ENCODE data around the gene CAPN5. TPM values are rescaled to one million over a fixed set of nuclear protein-coding genes. Genes with fewer than 3 reads are reported as not detected.
"Not testable (repeated sequence)": the region's sequence is repeated elsewhere in the genome, so short reads cannot be mapped to it uniquely, and the experiment has no call there.

Gene CAPN5
- total and polyA plus RNA-seq, 2 experiments from 2014 or later = 10.2 to 32.2 TPM

- Histone ChIP-seq H3K4me3 (peak overlapping the region; percentile 13; the same call in 1 of the 2 replicates), H3K9me2 (ENCODE audit: insufficient read depth) (no peaks in the 10 kb centered on the region), H3K27ac (ENCODE audit: low read depth) (no peak overlapping the region), H2AFZ (no peak overlapping the region), H3K4me1 (ENCODE audit: insufficient read depth) (0 out of 2 replicates have a peak, but pooled peaks cover 5% of the 10 kb centered on the region), H3F3A (replicated peaks; ENCODE audit: low read depth) (no peaks in the 10 kb centered on the region), H3K36me3 (ENCODE audit: insufficient read depth) (no peaks in the 10 kb centered on the region), H3K27me3 (ENCODE audit: insufficient read depth) (peaks cover 5% of the 10 kb centered on the region; the same call in 1 of the 2 replicates), H3K79me2 (replicated peaks; ENCODE audit: insufficient read depth) (no peaks in the 10 kb centered on the region), H4K20me1 (replicated peaks; ENCODE audit: insufficient read depth) (no peaks in the 10 kb centered on the region; the same call in 1 of the 2 replicates), H3K4me2 (no peak overlapping the region)
- TF ChIP-seq CTCF (conservative IDR thresholded peaks at IDR 0.05; ENCODE audit: low read depth in 2 of 2) (peak; percentile 69 to 81), POLR2AphosphoS5 (IDR thresholded peaks at IDR 0.05; ENCODE audit: low read depth) (no peak)
- ATAC-seq = peak; percentile 72
- Mint-ChIP-seq H3K27ac (peak overlapping the region; percentile 81; the same call in 1 of the 2 replicates), H3K4me1 (peaks cover 9% of the 10 kb centered on the region), H3K9me3 (no peaks in the 10 kb centered on the region; the same call in 2 of the 3 replicates), H3K36me3 (ENCODE audit: low read depth) (no peaks in the 10 kb centered on the region; the same call in 2 of the 3 replicates), H3K27me3 (ENCODE audit: insufficient read depth, low read depth, poor library complexity) (peaks cover 18% of the 10 kb centered on the region), H3K4me3 (peak overlapping the region; percentile 1; the same call in 2 of the 3 replicates)
- DNase-seq (ENCODE audit: low spot score) = peak; percentile 97
These were observed 19.5 kb upstream of the CAPN5 start for GRCh38 chr11:77047007-77047927.

- not testable (repeated sequence) for H3K4me3 Mint-ChIP-seq; H3K9me2 ChIP-seq (ENCODE audit: insufficient read depth); H3F3A ChIP-seq (replicated peaks; ENCODE audit: low read depth); H3K9me3 Mint-ChIP-seq; H2AFZ ChIP-seq; H3K79me2 ChIP-seq (replicated peaks; ENCODE audit: insufficient read depth); H3K36me3 ChIP-seq (ENCODE audit: insufficient read depth); H4K20me1 ChIP-seq (replicated peaks; ENCODE audit: insufficient read depth); H3K4me3 ChIP-seq; H3K4me1 Mint-ChIP-seq; H3K4me1 ChIP-seq (ENCODE audit: insufficient read depth); H3K36me3 Mint-ChIP-seq (ENCODE audit: low read depth); H3K27me3 ChIP-seq (ENCODE audit: insufficient read depth); H3K27ac ChIP-seq (ENCODE audit: low read depth); H3K27ac Mint-ChIP-seq; H3K4me2 ChIP-seq; DNase-seq (ENCODE audit: low spot score); ATAC-seq
- H3K27me3 Mint-ChIP-seq (ENCODE audit: insufficient read depth, low read depth, poor library complexity) = peaks cover 15% of the 10 kb centered on the region
These were observed 18.8 kb upstream of the CAPN5 start for GRCh38 chr11:77047928-77048446.

GRCh38 chr11:77049026-77049425 lies 17.7 kb upstream of the CAPN5 start:
- H3K27ac Mint-ChIP-seq = no peak overlapping the region
- H3K4me1 Mint-ChIP-seq = peaks cover 5% of the 10 kb centered on the region
- H3K9me3 Mint-ChIP-seq = peaks cover 12% of the 10 kb centered on the region
- Histone ChIP-seq H2AFZ (no peak overlapping the region), H3K4me2 (no peak overlapping the region), H3K27me3 (ENCODE audit: insufficient read depth) (peaks cover 5% of the 10 kb centered on the region; the same call in 1 of the 2 replicates), H3K27ac (ENCODE audit: low read depth) (no peak overlapping the region), H3K4me1 (ENCODE audit: insufficient read depth) (0 out of 2 replicates have a peak, but pooled peaks cover 5% of the 10 kb centered on the region), H3K79me2 (replicated peaks; ENCODE audit: insufficient read depth) (no peaks in the 10 kb centered on the region), H3K36me3 (ENCODE audit: insufficient read depth) (no peaks in the 10 kb centered on the region), H3F3A (replicated peaks; ENCODE audit: low read depth) (no peaks in the 10 kb centered on the region), H4K20me1 (replicated peaks; ENCODE audit: insufficient read depth) (no peaks in the 10 kb centered on the region; the same call in 1 of the 2 replicates), H3K4me3 (no peak overlapping the region), H3K9me2 (ENCODE audit: insufficient read depth) (no peaks in the 10 kb centered on the region)
- no peak for DNase-seq (ENCODE audit: low spot score)
- no peaks in the 10 kb centered on the region; the same call in none of the 3 replicates for H3K36me3 Mint-ChIP-seq (ENCODE audit: low read depth)
- no peak for ATAC-seq
- H3K4me3 Mint-ChIP-seq = no peak overlapping the region
- H3K27me3 Mint-ChIP-seq (ENCODE audit: insufficient read depth, low read depth, poor library complexity) = peaks cover 11% of the 10 kb centered on the region
- TF ChIP-seq, protein P1, sequence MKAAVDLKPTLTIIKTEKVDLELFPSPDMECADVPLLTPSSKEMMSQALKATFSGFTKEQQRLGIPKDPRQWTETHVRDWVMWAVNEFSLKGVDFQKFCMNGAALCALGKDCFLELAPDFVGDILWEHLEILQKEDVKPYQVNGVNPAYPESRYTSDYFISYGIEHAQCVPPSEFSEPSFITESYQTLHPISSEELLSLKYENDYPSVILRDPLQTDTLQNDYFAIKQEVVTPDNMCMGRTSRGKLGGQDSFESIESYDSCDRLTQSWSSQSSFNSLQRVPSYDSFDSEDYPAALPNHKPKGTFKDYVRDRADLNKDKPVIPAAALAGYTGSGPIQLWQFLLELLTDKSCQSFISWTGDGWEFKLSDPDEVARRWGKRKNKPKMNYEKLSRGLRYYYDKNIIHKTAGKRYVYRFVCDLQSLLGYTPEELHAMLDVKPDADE (IDR thresholded peaks at IDR 0.05) = no peak
- TF ChIP-seq CREB1 (CRISPR knock-in tag; IDR thresholded peaks at IDR 0.05; ENCODE audit: low read depth) = no peak
- no peak for TF ChIP-seq ZNF114 (CRISPR knock-in tag; IDR thresholded peaks at IDR 0.05)
- no peak for TF ChIP-seq CTCF (conservative IDR thresholded peaks at IDR 0.05; ENCODE audit: low read depth in 2 of 2)

All from GM23338 (cell line).